Activated naive CD4-positive, alpha-beta T cell treated with anti-CD3 and anti-CD28 coated beads for 36 hours (primary cell): Measurements from ENCODE around the gene SLC15A3. TPM values are rescaled to one million over a fixed set of nuclear protein-coding genes. Genes with fewer than 3 reads are reported as not detected.
"Not testable (repeated sequence)": the region's sequence is repeated elsewhere in the genome, so short reads cannot be mapped to it uniquely, and the experiment has no call there.

ENCODE experiments used
- CTCF ChIA-PET: fragments of 350-600 bp; sonication (Branson Sonifier 250); formaldehyde crosslinking; loops from one replicate; lab custom pipeline; 2021; ENCODE audit warnings: antibody characterized with exemption; lab: Charles Lee
- DNase-seq: peaks from one replicate; pipeline ENCODE4 v3.0.0-alpha.2; 2020
- H3K27ac Mint-ChIP-seq: one replicate; pipeline ENCODE4 v1.8.0; 2021; ENCODE audit warnings: mild to moderate bottlenecking, mixed read lengths
- H3K27me3 Mint-ChIP-seq: one replicate; pipeline ENCODE4 v1.8.0; 2021; ENCODE audit warnings: low read depth, mixed read lengths
- H3K36me3 Mint-ChIP-seq: one replicate; pipeline ENCODE4 v1.8.0; 2021; ENCODE audit warnings: low read depth, mixed read lengths
- H3K4me1 Mint-ChIP-seq: one replicate; pipeline ENCODE4 v1.8.0; 2021; ENCODE audit warnings: low read depth, mixed read lengths
- H3K4me3 Mint-ChIP-seq: one replicate; pipeline ENCODE4 v1.8.0; 2021; ENCODE audit warnings: mild to moderate bottlenecking, moderate library complexity, mixed read lengths
- H3K9me3 Mint-ChIP-seq: one replicate; pipeline ENCODE4 v1.8.0; 2021; ENCODE audit warnings: mixed read lengths
- intact Hi-C: fragments of 100-400 bp; cut with micrococcal nuclease; formaldehyde crosslinking; loops from one replicate; pipeline ENCODE4 v1.15.1; 2023
- total RNA-seq, 2 experiments: library from RNA; stranded (reverse); gene quantifications; one replicate each; pipeline ENCODE4 v1.2.3, GENCODE V29; 2021

SLC15A3 gene
- total RNA-seq, 2 experiments from 2014 or later, result 5.6 to 5.8 TPM

GRCh38 chr11:60910281-60910687 lies 41.7 kb downstream of the SLC15A3 start:
- H3K9me3 Mint-ChIP-seq, result peaks cover 2% of the 10 kb centered on the region
- peaks cover 4% of the 10 kb centered on the region for H3K36me3 Mint-ChIP-seq
- intact Hi-C loops, result no loop called here
- no peak overlapping the region for H3K4me3 Mint-ChIP-seq
- H3K27me3 Mint-ChIP-seq, result no peaks in the 10 kb centered on the region
- peaks cover 45% of the 10 kb centered on the region for H3K4me1 Mint-ChIP-seq
- CTCF ChIA-PET, result interaction anchor here (0.7 kb wide), 1 partner anchor 412 kb away, joined by 3 read pairs; no protein-coding TSS in a partner anchor
- no peak for DNase-seq
- H3K27ac Mint-ChIP-seq, result no peak overlapping the region

GRCh38 chr11:60909680-60910280 lies 42.2 kb downstream of the SLC15A3 start:
- not testable (repeated sequence) for H3K4me3 Mint-ChIP-seq, DNase-seq, H3K36me3 Mint-ChIP-seq, H3K9me3 Mint-ChIP-seq, H3K27ac Mint-ChIP-seq, H3K27me3 Mint-ChIP-seq
- CTCF ChIA-PET, result interaction anchor here (1.2 kb wide), 1 partner anchor 78 kb away, joined by 3 read pairs; no protein-coding TSS in a partner anchor
- peaks cover 47% of the 10 kb centered on the region for H3K4me1 Mint-ChIP-seq
- intact Hi-C loops, result loop anchor here (5.0 kb wide), 1 partner anchor 1292 kb away; the partner anchor contains the start of gene OSBP

- H3K36me3 Mint-ChIP-seq, result peaks cover 9% of the 10 kb centered on the region
- H3K27me3 Mint-ChIP-seq, result no peaks in the 10 kb centered on the region
- peaks cover 57% of the 10 kb centered on the region for H3K4me1 Mint-ChIP-seq
- CTCF ChIA-PET, result interaction anchor here (1.2 kb wide), 1 partner anchor 77 kb away, joined by 3 read pairs; no protein-coding TSS in a partner anchor
- DNase-seq, result no peak
- peaks cover 2% of the 10 kb centered on the region for H3K9me3 Mint-ChIP-seq
- intact Hi-C loops, result loop anchor here (5.0 kb wide), 1 partner anchor 1292 kb away; the partner anchor contains the start of gene OSBP
- no peak overlapping the region for H3K27ac Mint-ChIP-seq
- no peak overlapping the region for H3K4me3 Mint-ChIP-seq
These were observed 43.2 kb downstream of the SLC15A3 start for GRCh38 chr11:60908803-60909202.

- CTCF ChIA-PET, result interaction anchor here (1.0 to 9.9 kb wide), 3 partner anchors 9 to 64 kb away, joined by 3 to 82 read pairs (median 4); partner anchors contain the start of gene TMEM109
- intact Hi-C loops, result loop anchor here (1.0 to 5.0 kb wide), 9 partner anchors 9 to 1289 kb away; partner anchors contain the start of genes CYB561A3, OSBP, SDHAF2 and VPS37C
These were observed 45.6 kb downstream of the SLC15A3 start, which contains the start of gene PRPF19 for GRCh38 chr11:60906132-60906972. PRPF19 (minus strand) TSS chr11:60906585; CDS start chr11:60906382, 203 bp downstream.

GRCh38 chr11:60905551-60906113 lies 46.3 kb downstream of the SLC15A3 start:
- intact Hi-C loops, result loop anchor here (1.0 to 5.0 kb wide), 9 partner anchors 10 to 1288 kb away; partner anchors contain the start of genes CYB561A3, OSBP, SDHAF2 and VPS37C
- H3K27me3 Mint-ChIP-seq, result no peaks in the 10 kb centered on the region
- H3K36me3 Mint-ChIP-seq, result peaks cover 27% of the 10 kb centered on the region
- CTCF ChIA-PET, result interaction anchor here (0.6 to 9.9 kb wide), 8 partner anchors 9 to 1289 kb away, joined by 3 to 82 read pairs (median 4); partner anchors contain the start of gene TMEM109
- peak overlapping the region; percentile 80 for H3K4me3 Mint-ChIP-seq
- peaks cover 34% of the 10 kb centered on the region for H3K4me1 Mint-ChIP-seq
- peak; percentile 31 for DNase-seq
- H3K27ac Mint-ChIP-seq, result peak overlapping the region; percentile 92
- peaks cover 2% of the 10 kb centered on the region for H3K9me3 Mint-ChIP-seq

More at GRCh38 chr11:60906132-60906972, 45.6 kb downstream of the SLC15A3 start, which contains the start of gene PRPF19:
- Mint-ChIP-seq H3K27me3 (no peaks in the 10 kb centered on the region), H3K27ac (peak within 1 kb of the TSS; percentile 92), H3K36me3 (peaks cover 23% of the 10 kb centered on the region), H3K9me3 (peaks cover 2% of the 10 kb centered on the region), H3K4me1 (peaks cover 40% of the 10 kb centered on the region), H3K4me3 (peak within 1 kb of the TSS; percentile 80)
- DNase-seq, result peak; percentile 100

GRCh38 chr11:60905047-60905446 lies 46.9 kb downstream of the SLC15A3 start:
- intact Hi-C loops, result loop anchor here (5.0 kb wide), 1 partner anchor 1288 kb away; the partner anchor contains the start of gene OSBP

GRCh38 chr11:60902625-60903024 lies 49.4 kb downstream of the SLC15A3 start:
- H3K27me3 Mint-ChIP-seq, result no peaks in the 10 kb centered on the region
- no peak overlapping the region for H3K4me3 Mint-ChIP-seq
- no peak for DNase-seq
- H3K36me3 Mint-ChIP-seq, result peaks cover 50% of the 10 kb centered on the region
- intact Hi-C loops, result no loop called here
- H3K27ac Mint-ChIP-seq, result no peak overlapping the region
- peaks cover 29% of the 10 kb centered on the region for H3K4me1 Mint-ChIP-seq
- CTCF ChIA-PET, result interaction anchor here (0.7 to 9.9 kb wide), 4 partner anchors 13 to 127 kb away, joined by 3 to 82 read pairs (median 16); partner anchors contain the start of gene TMEM109
- H3K9me3 Mint-ChIP-seq, result no peaks in the 10 kb centered on the region

More at GRCh38 chr11:60905047-60905446, 46.9 kb downstream of the SLC15A3 start:
- CTCF ChIA-PET, result interaction anchor here (0.6 to 9.9 kb wide), 8 partner anchors 8 to 1289 kb away, joined by 3 to 82 read pairs (median 4); partner anchors contain the start of gene TMEM109
- Mint-ChIP-seq H3K4me3 (peak overlapping the region; percentile 80), H3K9me3 (peaks cover 2% of the 10 kb centered on the region), H3K36me3 (peaks cover 30% of the 10 kb centered on the region), H3K27me3 (no peaks in the 10 kb centered on the region), H3K4me1 (peaks cover 29% of the 10 kb centered on the region), H3K27ac (peak overlapping the region; percentile 92)
- DNase-seq, result no peak

- DNase-seq, result no peak
- peaks cover 59% of the 10 kb centered on the region for H3K36me3 Mint-ChIP-seq
- H3K9me3 Mint-ChIP-seq, result no peaks in the 10 kb centered on the region
- H3K27ac Mint-ChIP-seq, result no peak overlapping the region
- no peaks in the 10 kb centered on the region for H3K27me3 Mint-ChIP-seq
- intact Hi-C loops, result no loop called here
- CTCF ChIA-PET, result interaction anchor here (0.7 to 9.9 kb wide), 8 partner anchors 12 to 365 kb away, joined by 3 to 82 read pairs (median 7); partner anchors contain the start of gene TMEM109
- H3K4me1 Mint-ChIP-seq, result peaks cover 23% of the 10 kb centered on the region
- no peak overlapping the region for H3K4me3 Mint-ChIP-seq
These were observed 51.1 kb downstream of the SLC15A3 start for GRCh38 chr11:60900673-60901404.

- Mint-ChIP-seq H3K4me1 (peaks cover 17% of the 10 kb centered on the region), H3K9me3 (no peaks in the 10 kb centered on the region), H3K27ac (peak overlapping the region; percentile 14), H3K27me3 (no peaks in the 10 kb centered on the region), H3K4me3 (no peak overlapping the region), H3K36me3 (peaks cover 61% of the 10 kb centered on the region)
- intact Hi-C loops, result loop anchor here (1.0 kb wide), 2 partner anchors 69 to 125 kb away; no protein-coding TSS in a partner anchor
- CTCF ChIA-PET, result interaction anchor here (0.6 to 9.9 kb wide), 17 partner anchors 12 to 418 kb away, joined by 3 to 82 read pairs (median 3); partner anchors contain the start of gene TMEM109
- no peak for DNase-seq
These were observed 52.0 kb downstream of the SLC15A3 start for GRCh38 chr11:60899977-60900376.

- Mint-ChIP-seq H3K27ac (peak overlapping the region; percentile 38), H3K36me3 (peaks cover 63% of the 10 kb centered on the region), H3K4me3 (no peak overlapping the region), H3K27me3 (no peaks in the 10 kb centered on the region), H3K4me1 (peaks cover 12% of the 10 kb centered on the region), H3K9me3 (no peaks in the 10 kb centered on the region)
- DNase-seq, result peak; percentile 32
- CTCF ChIA-PET, result interaction anchor here (0.6 to 9.9 kb wide), 22 partner anchors 10 to 419 kb away, joined by 3 to 82 read pairs (median 4); partner anchors contain the start of gene TMEM109
- intact Hi-C loops, result loop anchor here (1.0 kb wide), 2 partner anchors 68 to 124 kb away; no protein-coding TSS in a partner anchor
These were observed 52.7 kb downstream of the SLC15A3 start for GRCh38 chr11:60899046-60899936.
